Measurements from ENCODE around the gene SEMA3C. TPM values are rescaled to one million over a fixed set of nuclear protein-coding genes. Genes with fewer than 3 reads are reported as not detected.

Gene SEMA3C
- total and polyA plus RNA-seq, 2 donors: 2.8 to 5.6 TPM

DNA sequence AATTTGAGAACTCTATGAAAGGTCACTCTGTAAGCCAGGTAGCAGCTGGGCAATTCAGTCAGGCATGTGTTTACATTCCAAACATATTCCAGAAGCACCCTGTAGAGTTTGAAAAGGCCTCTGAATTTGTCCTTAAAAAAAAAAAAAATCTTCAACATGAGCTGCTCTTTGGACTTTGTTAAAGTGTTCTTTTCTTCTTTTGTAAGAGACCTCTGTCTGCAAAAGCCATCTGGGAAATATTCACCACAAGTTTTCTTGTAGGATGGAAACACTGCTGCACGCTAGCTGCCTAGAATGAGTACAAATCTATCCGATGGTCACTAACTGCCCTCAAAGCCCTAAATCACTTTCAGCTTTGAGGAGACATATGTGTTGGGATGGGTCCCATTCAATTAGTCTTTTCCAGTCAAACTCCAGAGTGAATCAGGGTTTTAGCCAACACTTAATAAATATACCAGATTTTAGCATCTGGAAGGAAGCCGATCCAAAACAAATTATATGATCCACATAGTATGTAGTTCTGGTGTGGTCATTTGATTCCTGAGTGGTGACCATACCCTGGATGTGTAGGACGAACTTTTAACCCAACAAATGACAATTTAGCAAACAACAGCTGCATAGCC lies 194.5 kb downstream of the SEMA3C start:
- DNase-seq (ENCODE audit: low read depth in 6 of 9, low spot score in 9 of 9): no peak
- WGBS: 91% methylated on average over 4 of the region's 4 CpGs
- no peak overlapping the region for H3K27ac ChIP-seq (ENCODE audit: low read depth in 1 of 2, low read length in 1 of 2)

GRCh38 chr7:80722616-80723195 lies 196.1 kb downstream of the SEMA3C start:
- no peak overlapping the region for H3K27ac ChIP-seq (ENCODE audit: low read depth in 1 of 2, low read length in 1 of 2)
- WGBS: 95% methylated on average over 3 of the region's 3 CpGs
- no peaks in the 10 kb centered on the region for H3K4me1 ChIP-seq (ENCODE audit: control insufficient read depth in 2 of 2, insufficient read depth in 2 of 2, low read length in 2 of 2)
- H3K27me3 ChIP-seq (ENCODE audit: control insufficient read depth in 2 of 2, insufficient read depth in 1 of 2, low read length in 1 of 2): no peaks in the 10 kb centered on the region
- no peaks in the 10 kb centered on the region for H3K36me3 ChIP-seq (ENCODE audit: control insufficient read depth in 2 of 2, insufficient read depth in 2 of 2, low read length in 1 of 2)
- DNase-seq (ENCODE audit: low read depth in 6 of 9, low spot score in 9 of 9): no peak
- H3K4me3 ChIP-seq (ENCODE audit: low read length in 2 of 2): no peak overlapping the region
- no peaks in the 10 kb centered on the region for H3K9me3 ChIP-seq (ENCODE audit: control insufficient read depth in 2 of 2, insufficient read depth in 1 of 2, low read length in 1 of 2)

More for the DNA sequence above, 194.5 kb downstream of the SEMA3C start:
- no peaks in the 10 kb centered on the region for H3K4me1 ChIP-seq (ENCODE audit: control insufficient read depth in 2 of 2, insufficient read depth in 2 of 2, low read length in 2 of 2)
- H3K4me3 ChIP-seq (ENCODE audit: low read length in 2 of 2): no peak overlapping the region
- no peaks in the 10 kb centered on the region for H3K9me3 ChIP-seq (ENCODE audit: control insufficient read depth in 2 of 2, insufficient read depth in 1 of 2, low read length in 1 of 2)
- no peaks in the 10 kb centered on the region for H3K36me3 ChIP-seq (ENCODE audit: control insufficient read depth in 2 of 2, insufficient read depth in 2 of 2, low read length in 1 of 2)
- no peaks in the 10 kb centered on the region for H3K27me3 ChIP-seq (ENCODE audit: control insufficient read depth in 2 of 2, insufficient read depth in 1 of 2, low read length in 1 of 2)

DNA sequence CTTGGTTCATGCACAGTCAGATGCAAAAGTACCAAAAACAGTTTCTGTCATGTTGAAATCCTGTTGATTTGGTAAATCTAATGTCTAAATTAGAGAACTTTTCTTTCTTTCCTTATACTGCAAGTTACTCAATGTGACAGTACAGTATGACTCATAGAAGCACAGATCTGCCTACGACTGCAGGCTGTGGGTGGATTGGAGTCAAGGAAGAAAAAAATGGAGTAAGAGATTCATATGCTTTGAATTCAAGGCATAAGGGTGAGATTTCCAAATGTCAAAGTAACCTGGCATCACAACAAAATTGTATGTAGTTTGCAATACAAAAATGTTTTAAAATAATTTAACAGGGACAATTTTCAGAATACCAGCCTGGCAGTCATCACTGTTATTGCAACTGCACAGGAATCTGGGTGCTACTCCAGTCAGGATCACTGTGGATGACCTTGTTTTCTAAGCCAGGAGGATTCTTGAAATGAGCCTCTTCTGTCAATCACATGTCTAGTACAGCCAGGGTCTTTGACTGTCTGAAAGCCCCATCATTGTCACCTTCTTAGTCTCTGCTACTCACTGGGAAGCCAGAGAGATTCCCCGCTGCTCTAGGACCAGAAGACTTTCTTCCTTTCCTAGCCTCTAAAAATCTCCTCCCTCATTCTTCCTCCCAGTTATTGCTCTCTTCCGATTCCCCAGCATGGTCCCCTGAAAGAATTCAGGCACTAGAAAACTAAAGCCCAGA lies 196.8 kb downstream of the SEMA3C start:
- Histone ChIP-seq H3K9me3 (ENCODE audit: control insufficient read depth in 2 of 2, insufficient read depth in 1 of 2, low read length in 1 of 2) (no peaks in the 10 kb centered on the region), H3K36me3 (ENCODE audit: control insufficient read depth in 2 of 2, insufficient read depth in 2 of 2, low read length in 1 of 2) (no peaks in the 10 kb centered on the region), H3K27ac (ENCODE audit: low read depth in 1 of 2, low read length in 1 of 2) (no peak overlapping the region), H3K27me3 (ENCODE audit: control insufficient read depth in 2 of 2, insufficient read depth in 1 of 2, low read length in 1 of 2) (no peaks in the 10 kb centered on the region), H3K4me3 (ENCODE audit: low read length in 2 of 2) (no peak overlapping the region), H3K4me1 (ENCODE audit: control insufficient read depth in 2 of 2, insufficient read depth in 2 of 2, low read length in 2 of 2) (no peaks in the 10 kb centered on the region)
- WGBS: 94% methylated on average over 3 of the region's 3 CpGs
- DNase-seq (ENCODE audit: low read depth in 6 of 9, low spot score in 9 of 9): no peak

DNA sequence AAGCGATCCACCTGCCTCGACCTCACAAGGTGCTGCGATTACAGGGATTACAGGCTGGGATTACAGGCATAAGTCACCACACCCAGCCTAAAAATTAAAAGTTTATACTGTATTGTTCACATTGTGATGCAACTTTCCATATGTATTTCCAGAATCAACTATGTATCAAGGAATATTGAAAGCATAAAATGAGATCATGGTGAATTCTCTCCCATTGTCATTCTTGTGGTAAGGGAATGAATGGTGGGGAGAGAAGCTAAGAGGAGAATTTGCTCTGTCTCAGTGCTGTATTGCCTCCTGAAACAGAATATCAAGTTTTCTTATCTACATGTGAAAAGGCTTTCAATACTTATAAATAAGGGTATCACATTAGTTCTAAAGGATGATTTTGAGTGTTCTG lies 198.7 kb downstream of the SEMA3C start:
- 96% methylated on average over 3 of the region's 3 CpGs for WGBS
- Histone ChIP-seq H3K36me3 (ENCODE audit: control insufficient read depth in 2 of 2, insufficient read depth in 2 of 2, low read length in 1 of 2) (no peaks in the 10 kb centered on the region), H3K27me3 (ENCODE audit: control insufficient read depth in 2 of 2, insufficient read depth in 1 of 2, low read length in 1 of 2) (no peaks in the 10 kb centered on the region), H3K4me3 (ENCODE audit: low read length in 2 of 2) (no peak overlapping the region), H3K4me1 (ENCODE audit: control insufficient read depth in 2 of 2, insufficient read depth in 2 of 2, low read length in 2 of 2) (no peaks in the 10 kb centered on the region), H3K27ac (ENCODE audit: low read depth in 1 of 2, low read length in 1 of 2) (no peak overlapping the region), H3K9me3 (ENCODE audit: control insufficient read depth in 2 of 2, insufficient read depth in 1 of 2, low read length in 1 of 2) (no peaks in the 10 kb centered on the region)
- DNase-seq (ENCODE audit: low read depth in 6 of 9, low spot score in 9 of 9): no peak

DNA sequence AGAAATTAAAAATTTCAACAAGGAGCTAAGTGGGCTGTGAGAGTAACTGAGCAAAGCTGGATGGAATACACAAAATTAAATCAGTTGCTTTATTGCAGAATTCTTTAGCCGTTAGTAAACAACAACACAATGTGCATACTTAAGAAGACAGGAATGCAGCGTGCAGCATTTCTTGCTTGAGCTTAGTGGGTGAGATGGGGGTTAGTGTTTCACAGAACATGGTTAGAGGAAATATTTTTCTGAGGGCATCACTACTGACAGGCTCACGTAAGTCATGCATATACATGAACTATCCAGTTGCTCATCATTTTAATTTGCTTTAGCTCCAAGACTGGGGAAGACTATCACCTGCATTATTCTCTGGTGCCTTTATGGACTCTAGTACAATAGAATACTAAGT lies 199.6 kb downstream of the SEMA3C start:
- Histone ChIP-seq H3K27me3 (ENCODE audit: control insufficient read depth in 2 of 2, insufficient read depth in 1 of 2, low read length in 1 of 2) (no peaks in the 10 kb centered on the region), H3K9me3 (ENCODE audit: control insufficient read depth in 2 of 2, insufficient read depth in 1 of 2, low read length in 1 of 2) (no peaks in the 10 kb centered on the region), H3K4me3 (ENCODE audit: low read length in 2 of 2) (no peak overlapping the region), H3K36me3 (ENCODE audit: control insufficient read depth in 2 of 2, insufficient read depth in 2 of 2, low read length in 1 of 2) (no peaks in the 10 kb centered on the region), H3K4me1 (ENCODE audit: control insufficient read depth in 2 of 2, insufficient read depth in 2 of 2, low read length in 2 of 2) (no peaks in the 10 kb centered on the region), H3K27ac (ENCODE audit: low read depth in 1 of 2, low read length in 1 of 2) (no peak overlapping the region)
- DNase-seq (ENCODE audit: low read depth in 6 of 9, low spot score in 9 of 9): no peak
- WGBS: 91% methylated on average over 3 of the region's 3 CpGs

DNA sequence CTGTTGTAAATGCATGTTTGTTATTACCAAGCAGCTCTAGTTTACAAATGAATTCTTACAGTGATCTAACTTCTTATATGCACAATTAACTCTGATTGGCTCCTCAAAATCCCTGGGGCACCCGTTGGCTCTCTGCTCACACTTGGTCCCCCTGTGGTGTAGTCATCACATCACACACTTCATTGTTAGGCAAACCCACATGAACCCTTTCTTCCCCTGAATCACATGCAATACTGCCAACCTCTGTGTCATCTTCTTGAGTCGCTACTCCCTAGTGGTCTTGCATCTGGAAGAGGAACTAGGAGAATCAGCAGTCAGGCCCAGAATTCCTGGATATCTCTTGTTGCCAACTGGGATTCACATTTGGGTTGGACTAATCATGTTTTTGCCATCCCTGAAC lies 207.3 kb downstream of the SEMA3C start:
- H3K36me3 ChIP-seq (ENCODE audit: control insufficient read depth in 2 of 2, insufficient read depth in 2 of 2, low read length in 1 of 2): no peaks in the 10 kb centered on the region
- 93% methylated on average over 2 of the region's 2 CpGs for WGBS
- no peak overlapping the region for H3K4me3 ChIP-seq (ENCODE audit: low read length in 2 of 2)
- H3K27ac ChIP-seq (ENCODE audit: low read depth in 1 of 2, low read length in 1 of 2): no peak overlapping the region
- H3K27me3 ChIP-seq (ENCODE audit: control insufficient read depth in 2 of 2, insufficient read depth in 1 of 2, low read length in 1 of 2): no peaks in the 10 kb centered on the region
- H3K9me3 ChIP-seq (ENCODE audit: control insufficient read depth in 2 of 2, insufficient read depth in 1 of 2, low read length in 1 of 2): no peaks in the 10 kb centered on the region
- DNase-seq (ENCODE audit: low read depth in 6 of 9, low spot score in 9 of 9): no peak
- H3K4me1 ChIP-seq (ENCODE audit: control insufficient read depth in 2 of 2, insufficient read depth in 2 of 2, low read length in 2 of 2): no peaks in the 10 kb centered on the region

- no peaks in the 10 kb centered on the region for H3K27me3 ChIP-seq (ENCODE audit: control insufficient read depth in 2 of 2, insufficient read depth in 1 of 2, low read length in 1 of 2)
- DNase-seq (ENCODE audit: low read depth in 6 of 9, low spot score in 9 of 9): no peak
- H3K4me1 ChIP-seq (ENCODE audit: control insufficient read depth in 2 of 2, insufficient read depth in 2 of 2, low read length in 2 of 2): no peaks in the 10 kb centered on the region
- no peaks in the 10 kb centered on the region for H3K9me3 ChIP-seq (ENCODE audit: control insufficient read depth in 2 of 2, insufficient read depth in 1 of 2, low read length in 1 of 2)
- H3K36me3 ChIP-seq (ENCODE audit: control insufficient read depth in 2 of 2, insufficient read depth in 2 of 2, low read length in 1 of 2): no peaks in the 10 kb centered on the region
- 96% methylated on average over 2 of the region's 2 CpGs for WGBS
- no peak overlapping the region for H3K4me3 ChIP-seq (ENCODE audit: low read length in 2 of 2)
- H3K27ac ChIP-seq (ENCODE audit: low read depth in 1 of 2, low read length in 1 of 2): no peak overlapping the region
Measured at GRCh38 chr7:80708123-80708522, 210.7 kb downstream of the SEMA3C start.

- Histone ChIP-seq H3K4me1 (ENCODE audit: control insufficient read depth in 2 of 2, insufficient read depth in 2 of 2, low read length in 2 of 2) (no peaks in the 10 kb centered on the region), H3K9me3 (ENCODE audit: control insufficient read depth in 2 of 2, insufficient read depth in 1 of 2, low read length in 1 of 2) (no peaks in the 10 kb centered on the region), H3K36me3 (ENCODE audit: control insufficient read depth in 2 of 2, insufficient read depth in 2 of 2, low read length in 1 of 2) (no peaks in the 10 kb centered on the region), H3K27me3 (ENCODE audit: control insufficient read depth in 2 of 2, insufficient read depth in 1 of 2, low read length in 1 of 2) (no peaks in the 10 kb centered on the region), H3K27ac (ENCODE audit: low read depth in 1 of 2, low read length in 1 of 2) (no peak overlapping the region), H3K4me3 (ENCODE audit: low read length in 2 of 2) (no peak overlapping the region)
- 96% methylated on average over 1 of the region's 1 CpG for WGBS
- DNase-seq (ENCODE audit: low read depth in 6 of 9, low spot score in 9 of 9): no peak
Measured at GRCh38 chr7:80707318-80707717, 211.5 kb downstream of the SEMA3C start.

DNA sequence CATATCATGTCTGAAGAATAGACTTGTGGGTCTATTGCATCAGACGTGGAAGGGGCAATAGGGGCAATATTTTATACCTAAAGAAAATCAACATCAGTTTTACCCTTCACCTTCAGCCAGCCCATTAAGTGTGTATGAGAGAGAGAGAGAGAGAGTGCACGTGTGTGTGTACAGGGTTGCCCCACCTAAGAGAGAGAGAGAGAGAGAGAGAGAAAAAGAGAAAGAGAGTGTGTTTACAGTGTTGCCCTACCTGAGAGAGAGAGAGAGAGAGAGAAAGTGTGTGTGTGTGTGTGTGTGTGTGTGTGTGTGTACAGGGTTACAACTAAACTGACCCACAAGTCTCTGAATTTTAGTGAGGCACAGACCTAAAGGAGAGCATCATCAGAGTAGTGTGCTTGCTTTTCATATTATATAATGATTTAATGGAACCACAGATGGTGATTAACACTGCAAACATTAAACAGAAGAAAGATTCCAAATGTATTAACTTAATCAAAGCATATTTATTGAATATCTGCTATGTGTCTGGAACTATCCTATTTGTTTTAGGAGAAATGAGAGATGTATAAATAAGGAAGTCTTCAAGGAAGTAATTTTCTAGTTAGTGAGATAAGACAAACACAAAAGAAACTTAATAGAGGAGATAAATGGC lies 213.6 kb downstream of the SEMA3C start:
- no peak overlapping the region for H3K27ac ChIP-seq (ENCODE audit: low read depth in 1 of 2, low read length in 1 of 2)
- no peaks in the 10 kb centered on the region for H3K4me1 ChIP-seq (ENCODE audit: control insufficient read depth in 2 of 2, insufficient read depth in 2 of 2, low read length in 2 of 2)
- H3K27me3 ChIP-seq (ENCODE audit: control insufficient read depth in 2 of 2, insufficient read depth in 1 of 2, low read length in 1 of 2): no peaks in the 10 kb centered on the region
- H3K9me3 ChIP-seq (ENCODE audit: control insufficient read depth in 2 of 2, insufficient read depth in 1 of 2, low read length in 1 of 2): no peaks in the 10 kb centered on the region
- no peak overlapping the region for H3K4me3 ChIP-seq (ENCODE audit: low read length in 2 of 2)
- H3K36me3 ChIP-seq (ENCODE audit: control insufficient read depth in 2 of 2, insufficient read depth in 2 of 2, low read length in 1 of 2): no peaks in the 10 kb centered on the region
- no peak for DNase-seq (ENCODE audit: low read depth in 6 of 9, low spot score in 9 of 9)
- 85% methylated on average over 2 of the region's 2 CpGs for WGBS
